GM12891 (cell line): ENCODE data around the gene IRX5.

Experiments used
- POLR2AphosphoS5 ChIP-seq: IDR thresholded peaks from 2 replicates; pipeline ENCODE4 v1.6.1; 2011; ENCODE audit warnings: low read depth, low read length, control low read depth
- SPI1 ChIP-seq: IDR thresholded peaks from 2 replicates; pipeline ENCODE4 v1.6.1; 2011; ENCODE audit warnings: low read depth, low read length, control low read depth

- TF ChIP-seq POLR2AphosphoS5 (no peak), SPI1 (no peak)
Observed at GRCh38 chr16:54946909-54947308, 16.2 kb downstream of the IRX5 start.
